Measurements from ENCODE around the gene LILRA5.

DNA sequence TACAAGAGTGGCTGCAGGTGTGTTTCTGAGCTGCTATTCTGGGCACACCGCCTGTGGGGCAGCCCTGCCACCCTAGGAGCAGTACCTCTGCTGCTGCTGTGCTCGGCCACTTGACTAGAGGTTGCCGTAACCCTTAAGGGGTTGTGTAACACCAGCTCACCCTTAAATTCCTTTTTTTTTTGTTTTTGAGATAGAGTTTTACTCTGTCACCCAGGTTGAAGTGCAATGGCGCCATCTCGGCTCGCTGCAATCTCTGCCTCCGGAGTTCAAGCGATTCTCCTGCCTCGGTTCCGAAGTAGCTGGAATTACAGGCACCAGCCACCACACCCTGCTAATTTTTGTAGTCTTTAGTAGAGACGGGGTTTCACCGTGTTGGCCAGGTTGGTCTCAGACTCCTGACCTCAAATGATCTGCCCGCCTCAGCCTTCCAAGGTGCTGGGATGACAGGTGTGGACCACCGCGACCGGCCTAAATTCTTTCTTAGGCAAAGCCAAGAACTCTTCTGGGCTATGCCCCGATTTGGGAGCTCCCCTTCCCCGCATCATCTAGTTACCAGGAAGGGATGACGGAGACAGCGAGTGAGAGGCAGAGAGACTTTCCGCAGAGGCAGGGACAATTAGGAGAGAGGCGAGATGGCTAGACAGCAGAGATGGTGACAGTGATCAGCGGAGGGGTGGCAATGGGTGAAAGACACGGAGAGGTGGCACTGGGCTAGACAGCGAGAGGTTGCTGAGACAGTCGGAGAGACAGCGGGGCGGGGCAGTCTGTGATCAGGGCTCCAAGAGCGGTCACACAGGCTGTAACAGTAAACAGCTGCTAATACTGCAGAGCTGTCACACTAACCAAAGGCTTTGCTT lies 4.4 kb upstream of the LILRA5 start:
- no peak for TF ChIP-seq POLR2A (IDR thresholded peaks at IDR 0.05; ENCODE audit: insufficient read depth in 1 of 2, low read depth in 2 of 2, low read length in 2 of 2)
- TF ChIP-seq, protein P1, sequence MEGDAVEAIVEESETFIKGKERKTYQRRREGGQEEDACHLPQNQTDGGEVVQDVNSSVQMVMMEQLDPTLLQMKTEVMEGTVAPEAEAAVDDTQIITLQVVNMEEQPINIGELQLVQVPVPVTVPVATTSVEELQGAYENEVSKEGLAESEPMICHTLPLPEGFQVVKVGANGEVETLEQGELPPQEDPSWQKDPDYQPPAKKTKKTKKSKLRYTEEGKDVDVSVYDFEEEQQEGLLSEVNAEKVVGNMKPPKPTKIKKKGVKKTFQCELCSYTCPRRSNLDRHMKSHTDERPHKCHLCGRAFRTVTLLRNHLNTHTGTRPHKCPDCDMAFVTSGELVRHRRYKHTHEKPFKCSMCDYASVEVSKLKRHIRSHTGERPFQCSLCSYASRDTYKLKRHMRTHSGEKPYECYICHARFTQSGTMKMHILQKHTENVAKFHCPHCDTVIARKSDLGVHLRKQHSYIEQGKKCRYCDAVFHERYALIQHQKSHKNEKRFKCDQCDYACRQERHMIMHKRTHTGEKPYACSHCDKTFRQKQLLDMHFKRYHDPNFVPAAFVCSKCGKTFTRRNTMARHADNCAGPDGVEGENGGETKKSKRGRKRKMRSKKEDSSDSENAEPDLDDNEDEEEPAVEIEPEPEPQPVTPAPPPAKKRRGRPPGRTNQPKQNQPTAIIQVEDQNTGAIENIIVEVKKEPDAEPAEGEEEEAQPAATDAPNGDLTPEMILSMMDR (CRISPR knock-in tag; IDR thresholded peaks at IDR 0.05) = no peak
- TF ChIP-seq, protein P2, sequence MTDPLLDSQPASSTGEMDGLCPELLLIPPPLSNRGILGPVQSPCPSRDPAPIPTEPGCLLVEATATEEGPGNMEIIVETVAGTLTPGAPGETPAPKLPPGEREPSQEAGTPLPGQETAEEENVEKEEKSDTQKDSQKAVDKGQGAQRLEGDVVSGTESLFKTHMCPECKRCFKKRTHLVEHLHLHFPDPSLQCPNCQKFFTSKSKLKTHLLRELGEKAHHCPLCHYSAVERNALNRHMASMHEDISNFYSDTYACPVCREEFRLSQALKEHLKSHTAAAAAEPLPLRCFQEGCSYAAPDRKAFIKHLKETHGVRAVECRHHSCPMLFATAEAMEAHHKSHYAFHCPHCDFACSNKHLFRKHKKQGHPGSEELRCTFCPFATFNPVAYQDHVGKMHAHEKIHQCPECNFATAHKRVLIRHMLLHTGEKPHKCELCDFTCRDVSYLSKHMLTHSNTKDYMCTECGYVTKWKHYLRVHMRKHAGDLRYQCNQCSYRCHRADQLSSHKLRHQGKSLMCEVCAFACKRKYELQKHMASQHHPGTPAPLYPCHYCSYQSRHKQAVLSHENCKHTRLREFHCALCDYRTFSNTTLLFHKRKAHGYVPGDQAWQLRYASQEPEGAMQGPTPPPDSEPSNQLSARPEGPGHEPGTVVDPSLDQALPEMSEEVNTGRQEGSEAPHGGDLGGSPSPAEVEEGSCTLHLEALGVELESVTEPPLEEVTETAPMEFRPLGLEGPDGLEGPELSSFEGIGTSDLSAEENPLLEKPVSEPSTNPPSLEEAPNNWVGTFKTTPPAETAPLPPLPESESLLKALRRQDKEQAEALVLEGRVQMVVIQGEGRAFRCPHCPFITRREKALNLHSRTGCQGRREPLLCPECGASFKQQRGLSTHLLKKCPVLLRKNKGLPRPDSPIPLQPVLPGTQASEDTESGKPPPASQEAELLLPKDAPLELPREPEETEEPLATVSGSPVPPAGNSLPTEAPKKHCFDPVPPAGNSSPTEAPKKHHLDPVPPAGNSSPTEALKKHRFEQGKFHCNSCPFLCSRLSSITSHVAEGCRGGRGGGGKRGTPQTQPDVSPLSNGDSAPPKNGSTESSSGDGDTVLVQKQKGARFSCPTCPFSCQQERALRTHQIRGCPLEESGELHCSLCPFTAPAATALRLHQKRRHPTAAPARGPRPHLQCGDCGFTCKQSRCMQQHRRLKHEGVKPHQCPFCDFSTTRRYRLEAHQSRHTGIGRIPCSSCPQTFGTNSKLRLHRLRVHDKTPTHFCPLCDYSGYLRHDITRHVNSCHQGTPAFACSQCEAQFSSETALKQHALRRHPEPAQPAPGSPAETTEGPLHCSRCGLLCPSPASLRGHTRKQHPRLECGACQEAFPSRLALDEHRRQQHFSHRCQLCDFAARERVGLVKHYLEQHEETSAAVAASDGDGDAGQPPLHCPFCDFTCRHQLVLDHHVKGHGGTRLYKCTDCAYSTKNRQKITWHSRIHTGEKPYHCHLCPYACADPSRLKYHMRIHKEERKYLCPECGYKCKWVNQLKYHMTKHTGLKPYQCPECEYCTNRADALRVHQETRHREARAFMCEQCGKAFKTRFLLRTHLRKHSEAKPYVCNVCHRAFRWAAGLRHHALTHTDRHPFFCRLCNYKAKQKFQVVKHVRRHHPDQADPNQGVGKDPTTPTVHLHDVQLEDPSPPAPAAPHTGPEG (CRISPR knock-in tag; IDR thresholded peaks at IDR 0.05) = no peak
- no peak for TF ChIP-seq ZNF543 (CRISPR knock-in tag; IDR thresholded peaks at IDR 0.05)
- TF ChIP-seq NFIC (IDR thresholded peaks at IDR 0.05; ENCODE audit: low read length) = no peak
- TF ChIP-seq, protein P3, sequence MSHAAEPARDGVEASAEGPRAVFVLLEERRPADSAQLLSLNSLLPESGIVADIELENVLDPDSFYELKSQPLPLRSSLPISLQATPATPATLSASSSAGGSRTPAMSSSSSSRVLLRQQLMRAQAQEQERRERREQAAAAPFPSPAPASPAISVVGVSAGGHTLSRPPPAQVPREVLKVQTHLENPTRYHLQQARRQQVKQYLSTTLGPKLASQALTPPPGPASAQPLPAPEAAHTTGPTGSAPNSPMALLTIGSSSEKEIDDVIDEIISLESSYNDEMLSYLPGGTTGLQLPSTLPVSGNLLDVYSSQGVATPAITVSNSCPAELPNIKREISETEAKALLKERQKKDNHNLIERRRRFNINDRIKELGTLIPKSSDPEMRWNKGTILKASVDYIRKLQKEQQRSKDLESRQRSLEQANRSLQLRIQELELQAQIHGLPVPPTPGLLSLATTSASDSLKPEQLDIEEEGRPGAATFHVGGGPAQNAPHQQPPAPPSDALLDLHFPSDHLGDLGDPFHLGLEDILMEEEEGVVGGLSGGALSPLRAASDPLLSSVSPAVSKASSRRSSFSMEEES (CRISPR knock-in tag; IDR thresholded peaks at IDR 0.05) = no peak
- TF ChIP-seq ZNF432 (CRISPR knock-in tag; IDR thresholded peaks at IDR 0.05; ENCODE audit: borderline replicate concordance) = no peak
- TF ChIP-seq ZNF232 (CRISPR knock-in tag; IDR thresholded peaks at IDR 0.05; ENCODE audit: borderline replicate concordance) = no peak
- TF ChIP-seq, protein P4, sequence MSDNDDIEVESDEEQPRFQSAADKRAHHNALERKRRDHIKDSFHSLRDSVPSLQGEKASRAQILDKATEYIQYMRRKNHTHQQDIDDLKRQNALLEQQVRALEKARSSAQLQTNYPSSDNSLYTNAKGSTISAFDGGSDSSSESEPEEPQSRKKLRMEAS (IDR thresholded peaks at IDR 0.05) = no peak
- TF ChIP-seq, protein P5, sequence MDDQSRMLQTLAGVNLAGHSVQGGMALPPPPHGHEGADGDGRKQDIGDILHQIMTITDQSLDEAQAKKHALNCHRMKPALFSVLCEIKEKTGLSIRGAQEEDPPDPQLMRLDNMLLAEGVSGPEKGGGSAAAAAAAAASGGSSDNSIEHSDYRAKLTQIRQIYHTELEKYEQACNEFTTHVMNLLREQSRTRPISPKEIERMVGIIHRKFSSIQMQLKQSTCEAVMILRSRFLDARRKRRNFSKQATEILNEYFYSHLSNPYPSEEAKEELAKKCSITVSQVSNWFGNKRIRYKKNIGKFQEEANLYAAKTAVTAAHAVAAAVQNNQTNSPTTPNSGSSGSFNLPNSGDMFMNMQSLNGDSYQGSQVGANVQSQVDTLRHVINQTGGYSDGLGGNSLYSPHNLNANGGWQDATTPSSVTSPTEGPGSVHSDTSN (CRISPR knock-in tag; IDR thresholded peaks at IDR 0.05; ENCODE audit: borderline replicate concordance) = no peak
- TF ChIP-seq, protein P6, sequence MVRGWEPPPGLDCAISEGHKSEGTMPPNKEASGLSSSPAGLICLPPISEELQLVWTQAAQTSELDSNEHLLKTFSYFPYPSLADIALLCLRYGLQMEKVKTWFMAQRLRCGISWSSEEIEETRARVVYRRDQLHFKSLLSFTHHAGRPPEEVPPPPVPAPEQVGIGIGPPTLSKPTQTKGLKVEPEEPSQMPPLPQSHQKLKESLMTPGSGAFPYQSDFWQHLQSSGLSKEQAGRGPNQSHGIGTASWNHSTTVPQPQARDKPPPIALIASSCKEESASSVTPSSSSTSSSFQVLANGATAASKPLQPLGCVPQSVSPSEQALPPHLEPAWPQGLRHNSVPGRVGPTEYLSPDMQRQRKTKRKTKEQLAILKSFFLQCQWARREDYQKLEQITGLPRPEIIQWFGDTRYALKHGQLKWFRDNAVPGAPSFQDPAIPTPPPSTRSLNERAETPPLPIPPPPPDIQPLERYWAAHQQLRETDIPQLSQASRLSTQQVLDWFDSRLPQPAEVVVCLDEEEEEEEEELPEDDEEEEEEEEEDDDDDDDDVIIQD (CRISPR knock-in tag; IDR thresholded peaks at IDR 0.05; ENCODE audit: low read depth) = no peak
